HepG2 (cell line): Measurements from ENCODE around the gene ADCY7. TPM values are rescaled to one million over a fixed set of nuclear protein-coding genes. Genes with fewer than 3 reads are reported as not detected.

Experiments used
- BHLHE40 ChIP-seq: IDR thresholded peaks from 2 replicates; pipeline ENCODE4 v1.6.1; 2011; ENCODE audit warnings: low read length, improper control_type of control experiment
- EP300 ChIP-seq, 3 experiments: sonication (generic) in 1 of 3; formaldehyde crosslinking in 1 of 3; IDR thresholded peaks; 2 replicates each; pipeline versions ENCODE4 v1.5.1 to v1.6.1; 2011 to 2020; ENCODE audit warnings: low read depth in 2 of 3, low read length in 2 of 3, borderline replicate concordance in 1 of 3, improper control_type of control experiment in 1 of 3, mild to moderate bottlenecking in 1 of 3, missing genetic modification reagents in 1 of 3, moderate library complexity in 1 of 3
- GATA4 ChIP-seq: sonication (generic); IDR thresholded peaks from 2 replicates; pipeline ENCODE4 v1.6.1; 2016; ENCODE audit warnings: antibody characterized with exemption, low read depth, borderline replicate concordance
- MTA1 ChIP-seq: sonication (generic); formaldehyde crosslinking; IDR thresholded peaks from 2 replicates; pipeline ENCODE4 v1.4.0; 2020; ENCODE audit warnings: missing genetic modification reagents, mild to moderate bottlenecking, borderline replicate concordance
- NCOR1 ChIP-seq: fragments of 200-600 bp; sonication (generic); IDR thresholded peaks from 2 replicates; pipeline ENCODE4 v1.7.0; 2017; ENCODE audit warnings: antibody characterized with exemption, low read length, borderline replicate concordance
- NR2F2 ChIP-seq: IDR thresholded peaks from 2 replicates; pipeline ENCODE4 v1.6.1; 2012; ENCODE audit warnings: low read depth, inconsistent platforms, borderline replicate concordance
- NR2F6 ChIP-seq, 2 experiments: IDR thresholded peaks; 2 replicates each; pipeline ENCODE4 v1.6.1; 2016; ENCODE audit warnings: antibody characterized with exemption in 1 of 2, mild to moderate bottlenecking in 1 of 2
- PRPF4 ChIP-seq: fragments of 200-400 bp; formaldehyde crosslinking; IDR thresholded peaks from 2 replicates; pipeline ENCODE4 v1.6.1; 2016; ENCODE audit warnings: low read length, low read depth; ENCODE audit not compliant: poor library complexity, severe bottlenecking
- RARA ChIP-seq: IDR thresholded peaks from 2 replicates; pipeline ENCODE4 v1.6.1; 2016; ENCODE audit warnings: missing genetic modification reagents, missing compliant biosample characterization
- ZBED4 ChIP-seq: sonication (generic); formaldehyde crosslinking; IDR thresholded peaks from 2 replicates; pipeline ENCODE4 v1.4.0; 2020; ENCODE audit warnings: missing genetic modification reagents, borderline replicate concordance
- ZNF281 ChIP-seq: sonication (generic); formaldehyde crosslinking; IDR thresholded peaks from 2 replicates; pipeline ENCODE4 v1.4.0; 2020; ENCODE audit warnings: missing genetic modification reagents, borderline replicate concordance
- polyA plus RNA-seq, 8 experiments: library from polyadenylated mRNA; depleted of rRNA in 3 of 8; stranded (reverse) in 7 of 8; unstranded in 1 of 8; fragments of >200 nt; fragmentation: Illumina TruSeq in 4 of 8; extraction: Trizol in 4 of 8; gene quantifications; 2 replicates each; pipeline versions ENCODE4 v1.2.1 to v1.2.3, GENCODE V29; 2011 to 2016; ENCODE audit warnings: low read depth in 4 of 8, missing spikeins in 1 of 8, mixed read lengths in 1 of 8; ENCODE audit not compliant: insufficient read depth in 1 of 8
- total RNA-seq, 5 experiments: library from RNA; depleted of rRNA; stranded (reverse); fragments of >200 nt; fragmentation: Illumina TruSeq; extraction: Trizol; gene quantifications; 2 replicates each; pipeline ENCODE4 v1.2.3, GENCODE V29; 2016; ENCODE audit warnings: low read depth in 1 of 5
- TF ChIP-seq, protein P1 (sequence below): sonication (generic); formaldehyde crosslinking; IDR thresholded peaks from 2 replicates; pipeline ENCODE4 v1.5.1; 2020; ENCODE audit warnings: mild to moderate bottlenecking, missing genetic modification reagents, borderline replicate concordance

Gene ADCY7
- total and polyA plus RNA-seq, 2 of the 13 experiments (the other 11 are each of a cell fraction or from before 2014, with no cell fraction given) = 2.2 to 4.3 TPM

DNA sequence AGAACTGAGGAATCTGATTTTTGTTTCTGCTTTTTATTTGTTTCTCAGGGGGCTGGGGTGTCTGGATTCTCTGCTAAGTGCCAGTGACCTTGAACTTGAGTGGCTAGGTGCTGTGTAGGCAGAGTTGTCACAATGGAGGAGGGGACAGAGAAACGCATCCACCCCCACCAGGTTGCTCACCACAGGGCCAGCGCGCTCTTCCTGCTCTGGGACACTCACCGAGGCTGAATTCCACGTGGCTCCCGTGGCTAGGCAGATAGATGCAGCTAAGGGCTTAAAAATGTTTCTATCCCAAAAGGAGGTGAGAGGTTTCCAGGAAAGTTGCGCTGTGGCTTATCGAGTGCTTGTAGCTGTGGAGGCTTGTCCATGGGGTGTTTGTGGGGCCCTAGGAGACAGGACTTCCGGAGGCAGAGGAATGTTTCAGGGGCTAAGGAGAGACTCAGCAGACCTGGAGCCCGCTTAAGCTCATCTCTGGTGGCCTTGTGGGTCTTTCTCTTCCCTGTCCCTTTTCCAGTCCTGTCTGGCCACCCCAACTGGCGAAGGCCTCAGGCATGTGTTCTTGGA, 36.8 kb downstream of the ADCY7 start (continued):
- TF ChIP-seq ZBED4 = no peak
- TF ChIP-seq RARA (CRISPR knock-in tag) = peak; percentile 39
- TF ChIP-seq, protein P1, sequence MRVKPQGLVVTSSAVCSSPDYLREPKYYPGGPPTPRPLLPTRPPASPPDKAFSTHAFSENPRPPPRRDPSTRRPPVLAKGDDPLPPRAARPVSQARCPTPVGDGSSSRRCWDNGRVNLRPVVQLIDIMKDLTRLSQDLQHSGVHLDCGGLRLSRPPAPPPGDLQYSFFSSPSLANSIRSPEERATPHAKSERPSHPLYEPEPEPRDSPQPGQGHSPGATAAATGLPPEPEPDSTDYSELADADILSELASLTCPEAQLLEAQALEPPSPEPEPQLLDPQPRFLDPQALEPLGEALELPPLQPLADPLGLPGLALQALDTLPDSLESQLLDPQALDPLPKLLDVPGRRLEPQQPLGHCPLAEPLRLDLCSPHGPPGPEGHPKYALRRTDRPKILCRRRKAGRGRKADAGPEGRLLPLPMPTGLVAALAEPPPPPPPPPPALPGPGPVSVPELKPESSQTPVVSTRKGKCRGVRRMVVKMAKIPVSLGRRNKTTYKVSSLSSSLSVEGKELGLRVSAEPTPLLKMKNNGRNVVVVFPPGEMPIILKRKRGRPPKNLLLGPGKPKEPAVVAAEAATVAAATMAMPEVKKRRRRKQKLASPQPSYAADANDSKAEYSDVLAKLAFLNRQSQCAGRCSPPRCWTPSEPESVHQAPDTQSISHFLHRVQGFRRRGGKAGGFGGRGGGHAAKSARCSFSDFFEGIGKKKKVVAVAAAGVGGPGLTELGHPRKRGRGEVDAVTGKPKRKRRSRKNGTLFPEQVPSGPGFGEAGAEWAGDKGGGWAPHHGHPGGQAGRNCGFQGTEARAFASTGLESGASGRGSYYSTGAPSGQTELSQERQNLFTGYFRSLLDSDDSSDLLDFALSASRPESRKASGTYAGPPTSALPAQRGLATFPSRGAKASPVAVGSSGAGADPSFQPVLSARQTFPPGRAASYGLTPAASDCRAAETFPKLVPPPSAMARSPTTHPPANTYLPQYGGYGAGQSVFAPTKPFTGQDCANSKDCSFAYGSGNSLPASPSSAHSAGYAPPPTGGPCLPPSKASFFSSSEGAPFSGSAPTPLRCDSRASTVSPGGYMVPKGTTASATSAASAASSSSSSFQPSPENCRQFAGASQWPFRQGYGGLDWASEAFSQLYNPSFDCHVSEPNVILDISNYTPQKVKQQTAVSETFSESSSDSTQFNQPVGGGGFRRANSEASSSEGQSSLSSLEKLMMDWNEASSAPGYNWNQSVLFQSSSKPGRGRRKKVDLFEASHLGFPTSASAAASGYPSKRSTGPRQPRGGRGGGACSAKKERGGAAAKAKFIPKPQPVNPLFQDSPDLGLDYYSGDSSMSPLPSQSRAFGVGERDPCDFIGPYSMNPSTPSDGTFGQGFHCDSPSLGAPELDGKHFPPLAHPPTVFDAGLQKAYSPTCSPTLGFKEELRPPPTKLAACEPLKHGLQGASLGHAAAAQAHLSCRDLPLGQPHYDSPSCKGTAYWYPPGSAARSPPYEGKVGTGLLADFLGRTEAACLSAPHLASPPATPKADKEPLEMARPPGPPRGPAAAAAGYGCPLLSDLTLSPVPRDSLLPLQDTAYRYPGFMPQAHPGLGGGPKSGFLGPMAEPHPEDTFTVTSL = no peak
- TF ChIP-seq GATA4 = no peak
- TF ChIP-seq BHLHE40 = no peak
- TF ChIP-seq ZNF281 = peak; percentile 68; the same call in 1 of the 2 replicates
- TF ChIP-seq NCOR1 = peak; percentile 66; the same call in 1 of the 2 replicates
- no peak for TF ChIP-seq NR2F2
- no peak for TF ChIP-seq EP300 (IDR thresholded peaks at IDR 0.05; ENCODE audit: low read depth in 2 of 2, low read length in 2 of 2)
- TF ChIP-seq EP300 (CRISPR knock-in tag; IDR thresholded peaks at IDR 0.05; ENCODE audit: borderline replicate concordance) = 0 out of 2 replicates have a peak, but pooled peaks have one; percentile 18
- TF ChIP-seq NR2F6 (IDR thresholded peaks at IDR 0.05) = 0 out of 2 replicates have a peak, but pooled peaks have one; percentile 17
- no peak; the same call in 1 of the 2 replicates for TF ChIP-seq NR2F6 (CRISPR knock-in tag; IDR thresholded peaks at IDR 0.05)
- TF ChIP-seq PRPF4 = peak; percentile 16
- TF ChIP-seq MTA1 (CRISPR knock-in tag) = peak; percentile 68; the same call in 1 of the 2 replicates
